GM18502 (cell line): ENCODE data around the gene NFIC.

Source experiments
- ATAC-seq: cut with Tn5 transposase; IDR thresholded peaks from one replicate; pipeline ENCODE4 v1.9.1; 2021; ENCODE audit warnings: mild to moderate bottlenecking; ENCODE audit not compliant: unreplicated experiment, poor library complexity

Gene NFIC

DNA sequence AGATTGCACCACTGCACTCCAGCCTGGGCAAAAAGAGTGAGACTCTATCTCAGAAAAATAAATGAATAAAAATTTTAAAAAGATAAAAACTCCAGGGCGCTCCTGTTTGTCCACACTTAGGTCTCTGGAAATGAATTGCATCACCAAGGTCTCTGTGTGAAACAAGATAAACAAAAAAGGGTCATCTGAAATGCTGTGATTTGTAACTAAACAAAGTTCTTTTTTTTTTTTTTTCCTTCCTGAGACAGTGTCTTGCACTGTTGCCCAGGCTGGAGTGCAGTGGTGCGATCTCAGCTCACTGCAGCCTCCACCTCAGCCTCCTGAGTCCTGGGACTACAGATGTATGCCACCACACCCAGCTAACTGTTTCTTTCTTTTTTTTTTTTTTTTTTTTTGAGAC lies 151.3 kb downstream of the NFIC start:
- ATAC-seq, result no peak

DNA sequence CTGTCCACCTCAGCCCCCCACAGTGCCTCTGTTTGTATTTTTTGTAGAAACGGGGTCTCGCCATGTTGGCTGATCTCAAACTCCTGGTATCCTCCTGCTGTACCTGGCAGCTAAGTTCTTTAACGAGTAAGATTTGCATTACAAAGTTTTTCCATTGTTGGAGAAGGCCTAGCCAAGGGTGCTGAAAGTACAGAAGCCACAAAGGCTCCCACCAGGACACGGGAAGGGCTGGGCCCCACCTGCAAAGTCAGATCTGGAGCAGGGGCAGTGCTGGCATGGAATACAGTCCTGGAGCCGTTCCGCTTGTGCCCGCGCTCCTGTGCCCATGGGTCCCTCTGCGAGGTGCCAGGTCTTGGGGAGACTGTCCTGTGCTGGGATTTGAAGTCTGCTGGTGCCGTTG lies 151.9 kb downstream of the NFIC start:
- ATAC-seq, result no peak

DNA sequence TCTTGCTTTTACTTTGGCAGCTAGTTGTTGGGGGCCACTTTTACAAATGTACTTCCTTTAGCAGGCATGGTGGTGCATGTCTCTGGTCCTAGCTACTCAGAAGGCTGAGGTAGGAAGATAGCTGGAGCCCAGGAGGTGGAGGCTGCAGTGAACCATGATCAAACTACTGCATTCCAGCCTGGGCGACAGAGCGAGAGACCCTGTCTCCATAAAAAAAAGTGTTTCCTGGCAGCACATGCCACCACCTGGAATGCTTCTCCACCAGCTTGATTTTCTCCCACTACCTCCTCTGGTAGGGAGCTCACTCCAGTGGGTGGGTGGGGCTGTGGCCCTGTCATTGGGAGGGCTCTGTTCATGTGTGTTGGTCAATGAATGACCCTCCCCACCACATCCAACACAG lies 152.3 kb downstream of the NFIC start:
- ATAC-seq, result no peak
